B cell (primary cell): ENCODE measurements around the gene TLL1. TPM values are rescaled to one million over a fixed set of nuclear protein-coding genes. Genes with fewer than 3 reads are reported as not detected.

ENCODE experiments used
- ATAC-seq: fragments of 200-7000 bp; cut with Tn5 transposase; one replicate; pipeline ENCODE4 v1.10.0; 2021; ENCODE audit warnings: low read depth, mild to moderate bottlenecking, moderate number of reproducible peaks, moderate library complexity
- CTCF ChIA-PET: fragments of 350-600 bp; sonication (Branson Sonifier 250); formaldehyde crosslinking; loops from one replicate; lab custom pipeline; 2021; ENCODE audit warnings: antibody characterized with exemption, inconsistent platforms; lab: Charles Lee
- POLR2A ChIA-PET: fragments of 350-600 bp; sonication (Branson Sonifier 250); formaldehyde crosslinking; loops from one replicate; lab custom pipeline; 2021; ENCODE audit warnings: antibody characterized with exemption; lab: Charles Lee
- DNase-seq: peaks from one replicate; pipeline ENCODE4 v3.0.0; 2013
- H2AFZ ChIP-seq: 2 replicates; pipeline ENCODE4 v1.6.1; 2012; ENCODE audit warnings: mild to moderate bottlenecking, low read depth, low read length; ENCODE audit not compliant: insufficient read depth, poor library complexity, severe bottlenecking
- H3K27ac ChIP-seq, 2 donors: 1 replicate in 1 of 2; 2 replicates in 1 of 2; pipeline ENCODE4 v1.5.1; 2012 to 2013; ENCODE audit warnings: low read length in 2 of 2, mild to moderate bottlenecking in 2 of 2, moderate library complexity in 1 of 2
- H3K27me3 ChIP-seq, 4 experiments: fragments of 200-600 bp in 1 of 4; sonication (generic) in 1 of 4; replicated peaks in 1 of 4; 1 replicate in 2 of 4; 2 replicates in 2 of 4; pipeline versions ENCODE4 v1.6.1 to v1.7.0; 2013 to 2016; ENCODE audit warnings: low read length in 3 of 4, mild to moderate bottlenecking in 2 of 4, mixed read lengths in 1 of 4, moderate library complexity in 1 of 4; ENCODE audit not compliant: insufficient read depth in 4 of 4, control insufficient read depth in 3 of 4; ENCODE audit errors: control extremely low read depth in 1 of 4
- H3K36me3 ChIP-seq, 2 experiments: replicated peaks in 1 of 2; 1 replicate in 1 of 2; 2 replicates in 1 of 2; pipeline versions ENCODE4 v1.6.1 to v1.7.1; 2013; ENCODE audit warnings: low read length in 1 of 2; ENCODE audit not compliant: insufficient read depth in 2 of 2, control insufficient read depth in 1 of 2; ENCODE audit errors: control extremely low read depth in 1 of 2, extremely low read depth in 1 of 2
- H3K4me1 ChIP-seq, 2 donors: fragments of 200-600 bp in 1 of 2; sonication (generic) in 1 of 2; 1 replicate in 1 of 2; 2 replicates in 1 of 2; pipeline versions ENCODE4 v1.5.1 to v1.6.1; 2013 to 2017; ENCODE audit warnings: low read length in 2 of 2; ENCODE audit not compliant: control insufficient read depth in 2 of 2, insufficient read depth in 2 of 2
- H3K4me2 ChIP-seq: replicated peaks from 2 replicates; pipeline ENCODE3; 2012; ENCODE audit warnings: mild to moderate bottlenecking, low read depth, low read length; ENCODE audit not compliant: poor library complexity, severe bottlenecking
- H3K4me3 ChIP-seq, 5 experiments: fragments of 200-600 bp in 1 of 5; sonication (generic) in 1 of 5; 1 replicate in 3 of 5; 2 replicates in 2 of 5; pipeline versions ENCODE4 v1.5.1 to v1.7.0; 2011 to 2016; ENCODE audit warnings: low read length in 4 of 5, mild to moderate bottlenecking in 4 of 5, low read depth in 2 of 5, control low read depth in 1 of 5, moderate library complexity in 1 of 5; ENCODE audit not compliant: insufficient read depth in 1 of 5; ENCODE audit errors: control extremely low read depth in 1 of 5, extremely low read depth in 1 of 5
- H3K79me2 ChIP-seq: fragments of 200-600 bp; sonication (generic); one replicate; pipeline ENCODE4 v1.6.0; 2016; ENCODE audit warnings: low read length; ENCODE audit not compliant: control insufficient read depth, insufficient read depth
- H3K9ac ChIP-seq: fragments of 200-600 bp; sonication (generic); 2 replicates; pipeline ENCODE4 v1.6.1; 2017; ENCODE audit warnings: mild to moderate bottlenecking, low read length, moderate library complexity
- H3K9me3 ChIP-seq, 3 donors: one replicate each; pipeline versions ENCODE4 v1.6.1 to v1.7.1; 2013; ENCODE audit warnings: low read length in 2 of 3; ENCODE audit not compliant: control insufficient read depth in 2 of 3, insufficient read depth in 1 of 3; ENCODE audit errors: control extremely low read depth in 1 of 3
- H4K20me1 ChIP-seq: 2 replicates; pipeline ENCODE4 v1.6.0; 2012; ENCODE audit warnings: mild to moderate bottlenecking, low read length; ENCODE audit not compliant: insufficient read depth, control insufficient read depth, poor library complexity, severe bottlenecking
- H3K27ac Mint-ChIP-seq: one replicate; pipeline ENCODE4 v1.8.0; 2021; ENCODE audit warnings: mixed read lengths
- H3K27me3 Mint-ChIP-seq: one replicate; pipeline ENCODE4 v1.8.0; 2021; ENCODE audit warnings: mixed read lengths
- H3K4me1 Mint-ChIP-seq: one replicate; pipeline ENCODE4 v1.8.0; 2021; ENCODE audit warnings: mixed read lengths
- H3K4me3 Mint-ChIP-seq: one replicate; pipeline ENCODE4 v1.8.0; 2021; ENCODE audit warnings: mixed read lengths
- H3K9me3 Mint-ChIP-seq: one replicate; pipeline ENCODE4 v1.8.0; 2022; ENCODE audit warnings: mixed read lengths; ENCODE audit not compliant: insufficient read depth
- CTCF ChIP-seq: fragments of 200-600 bp; IDR thresholded peaks from one replicate; pipeline ENCODE4 v1.8.0; 2022; ENCODE audit warnings: antibody characterized with exemption, mild to moderate bottlenecking
- EZH2 ChIP-seq: IDR thresholded peaks from 2 replicates; pipeline ENCODE4 v1.6.1; 2012; ENCODE audit warnings: borderline replicate concordance, low read depth, mild to moderate bottlenecking, moderate library complexity, low read length; ENCODE audit not compliant: insufficient read depth, poor library complexity, severe bottlenecking
- WGBS: methylation state at CpG from one replicate; pipeline ENCODE4 v1.1.5; 2013; ENCODE audit warnings: missing lambda C conversion rate; ENCODE audit not compliant: insufficient coverage; 5-methylcytosine and 5-hydroxymethylcytosine counted together
- intact Hi-C: fragments of 100-400 bp; cut with micrococcal nuclease; formaldehyde crosslinking; loops from one replicate; pipeline ENCODE4 v1.10.0; 2022
- polyA plus RNA-seq: library from polyadenylated mRNA; depleted of rRNA; stranded (reverse); fragments of >200 nt; gene quantifications from 2 replicates; pipeline ENCODE4 v1.2.3, GENCODE V29; 2012
- total RNA-seq, 2 donors: library from RNA; stranded (reverse); fragments of 120-200 nt in 1 of 2; gene quantifications; 1 replicate in 1 of 2; 2 replicates in 1 of 2; pipeline versions ENCODE4 v1.2.3 to v1.2.4, GENCODE V29; 2013 to 2022

The TLL1 gene
- total and polyA plus RNA-seq, 2 donors (not counting 1 experiment from before 2014, with no cell fraction given) = not detected

- DNase-seq = no peak
Measured at GRCh38 chr4:165827018-165827417, 46.0 kb upstream of the TLL1 start.

DNA sequence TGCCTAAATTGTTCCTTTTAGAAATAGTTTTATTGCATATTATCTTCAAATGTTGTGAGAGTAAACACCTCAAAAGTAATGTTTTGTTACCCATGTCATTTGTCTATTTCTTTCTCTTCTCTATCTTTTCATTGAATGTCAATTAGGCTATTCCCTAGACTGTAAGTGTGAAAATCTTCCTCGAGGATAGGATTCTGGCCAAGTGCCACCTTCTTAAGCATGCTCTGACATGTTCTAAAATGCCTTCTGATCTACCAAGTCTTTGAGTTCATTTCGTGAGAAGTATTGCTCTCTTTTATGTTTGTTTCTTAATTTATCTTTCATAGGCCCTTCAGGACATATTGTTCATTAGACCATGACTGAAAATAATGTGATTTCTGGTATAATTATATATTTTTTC lies 44.1 kb upstream of the TLL1 start:
- Mint-ChIP-seq H3K9me3 (no peaks in the 10 kb centered on the region), H3K27me3 (no peaks in the 10 kb centered on the region), H3K27ac (no peak overlapping the region), H3K4me1 (no peaks in the 10 kb centered on the region), H3K4me3 (no peak overlapping the region)
- Histone ChIP-seq H3K27ac (no peak overlapping the region), H3K4me1 (no peaks in the 10 kb centered on the region), H3K36me3 (no peaks in the 10 kb centered on the region), H3K4me3 (no peak overlapping the region), H3K9ac (no peak overlapping the region), H3K4me2 (no peak overlapping the region), H3K79me2 (no peaks in the 10 kb centered on the region), H2AFZ (no peak overlapping the region), H3K9me3 (no peaks in the 10 kb centered on the region), H4K20me1 (no peaks in the 10 kb centered on the region), H3K27me3 (no peaks in the 10 kb centered on the region)
- intact Hi-C loops = no loop called here
- ATAC-seq (no peak), DNase-seq (no peak)
- POLR2A ChIA-PET = no interaction called here
- CTCF ChIA-PET = no interaction called here
- no CpG with 5 or more reads among the region's 2 CpGs for WGBS
- TF ChIP-seq EZH2 (no peak), CTCF (no peak)

More at GRCh38 chr4:165827018-165827417, 46.0 kb upstream of the TLL1 start:
- Histone ChIP-seq H4K20me1 (no peaks in the 10 kb centered on the region), H3K4me3 (no peak overlapping the region), H3K27me3 (no peaks in the 10 kb centered on the region), H3K9ac (no peak overlapping the region), H3K4me1 (no peaks in the 10 kb centered on the region), H3K9me3 (no peaks in the 10 kb centered on the region), H3K36me3 (no peaks in the 10 kb centered on the region), H2AFZ (no peak overlapping the region), H3K27ac (no peak overlapping the region), H3K4me2 (no peak overlapping the region), H3K79me2 (no peaks in the 10 kb centered on the region)
- TF ChIP-seq EZH2 = no peak
- TF ChIP-seq CTCF = no peak
- WGBS = 50% methylated on average over 1 of the region's 1 CpG
- Mint-ChIP-seq H3K27ac (no peak overlapping the region), H3K27me3 (no peaks in the 10 kb centered on the region), H3K4me1 (no peaks in the 10 kb centered on the region), H3K4me3 (no peak overlapping the region), H3K9me3 (peaks cover 2% of the 10 kb centered on the region)
- CTCF ChIA-PET = no interaction called here
- POLR2A ChIA-PET = no interaction called here
- intact Hi-C loops = no loop called here
- no peak for ATAC-seq
